Anterior cingulate cortex (tissue), 58 donors: ENCODE results near the gene SETBP1.
A peak's percentile ranks its signal among the peaks of the same experiment; 100 is the strongest.

Experiments
- DNase-seq, 58 donors: peaks; one replicate each; lab custom pipeline; 2025; lab: John Stamatoyannopoulos, UW

Gene SETBP1

GRCh38 chr18:44804033-44804432, 123.3 kb downstream of the SETBP1 start:
- no peak for DNase-seq

- no peak for DNase-seq
Observed at GRCh38 chr18:44805176-44805575, 124.5 kb downstream of the SETBP1 start.

GRCh38 chr18:44805643-44806042, 125.0 kb downstream of the SETBP1 start:
- no peak for DNase-seq

- DNase-seq = no peak
Observed at GRCh38 chr18:44807766-44808165, 127.1 kb downstream of the SETBP1 start.

- no peak for DNase-seq
Observed at GRCh38 chr18:44811572-44812125, 131.0 kb downstream of the SETBP1 start.

- DNase-seq = no peak
Observed at GRCh38 chr18:44812426-44812825, 131.7 kb downstream of the SETBP1 start.

GRCh38 chr18:44813586-44813985, 132.9 kb downstream of the SETBP1 start:
- no peak for DNase-seq

GRCh38 chr18:44815108-44815507, 134.4 kb downstream of the SETBP1 start:
- no peak for DNase-seq

GRCh38 chr18:44816050-44816449, 135.4 kb downstream of the SETBP1 start:
- no peak for DNase-seq

GRCh38 chr18:44816477-44816876, 135.8 kb downstream of the SETBP1 start:
- no peak for DNase-seq

GRCh38 chr18:44817831-44818473, 137.3 kb downstream of the SETBP1 start:
- no peak for DNase-seq

GRCh38 chr18:44818668-44819403, 138.1 kb downstream of the SETBP1 start:
- DNase-seq = no peak

GRCh38 chr18:44819944-44820510, 139.3 kb downstream of the SETBP1 start:
- DNase-seq = peak in 43 of 58 donors; percentile 9 to 75 (median 36)

GRCh38 chr18:44821924-44822323, 141.2 kb downstream of the SETBP1 start:
- DNase-seq = no peak

GRCh38 chr18:44823286-44823685, 142.6 kb downstream of the SETBP1 start:
- DNase-seq = no peak

- DNase-seq = no peak
Observed at GRCh38 chr18:44823782-44824181, 143.1 kb downstream of the SETBP1 start.

- DNase-seq = no peak
Observed at GRCh38 chr18:44824884-44825283, 144.2 kb downstream of the SETBP1 start.

GRCh38 chr18:44826418-44827259, 146.0 kb downstream of the SETBP1 start:
- peak in 51 of 58 donors; percentile 6 to 88 (median 47) for DNase-seq

- DNase-seq = no peak
Observed at GRCh38 chr18:44828080-44828479, 147.4 kb downstream of the SETBP1 start.

- DNase-seq = no peak
Observed at GRCh38 chr18:44830581-44830980, 149.9 kb downstream of the SETBP1 start.

- DNase-seq = no peak
Observed at GRCh38 chr18:44833786-44834185, 153.1 kb downstream of the SETBP1 start.
